ENCODE results near the gene RXFP2.

DNA sequence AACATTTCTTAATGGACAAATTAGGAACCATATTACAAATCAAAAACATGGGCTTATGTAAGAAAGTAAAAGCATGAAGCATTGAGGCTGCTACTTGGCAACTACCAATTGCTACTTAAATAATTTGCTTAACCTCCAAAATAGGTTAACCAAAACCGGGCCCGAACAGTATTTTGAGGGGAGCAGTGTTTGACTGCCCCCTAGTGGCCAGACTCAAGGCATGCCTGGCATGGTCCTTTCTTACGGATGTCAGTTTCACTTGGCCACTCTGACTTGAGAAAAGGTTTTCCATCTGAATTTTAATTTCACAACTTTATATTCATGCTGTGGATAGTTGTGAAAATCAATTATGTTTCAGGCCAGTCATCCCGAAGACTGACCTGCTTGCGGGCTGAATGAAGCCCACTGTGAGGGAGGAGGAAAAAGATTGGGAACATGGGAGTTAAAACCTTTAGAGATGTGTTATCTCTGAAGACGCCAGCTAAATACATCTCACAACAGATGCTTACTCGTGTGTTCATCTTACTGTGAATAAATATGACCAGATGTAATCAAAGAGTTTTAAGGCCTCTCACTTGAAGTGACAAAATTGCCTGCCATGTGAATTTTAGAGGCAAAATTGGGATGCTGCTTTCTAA is 2.9 kb downstream of the RXFP2 start:
- TF ChIP-seq, protein P1, sequence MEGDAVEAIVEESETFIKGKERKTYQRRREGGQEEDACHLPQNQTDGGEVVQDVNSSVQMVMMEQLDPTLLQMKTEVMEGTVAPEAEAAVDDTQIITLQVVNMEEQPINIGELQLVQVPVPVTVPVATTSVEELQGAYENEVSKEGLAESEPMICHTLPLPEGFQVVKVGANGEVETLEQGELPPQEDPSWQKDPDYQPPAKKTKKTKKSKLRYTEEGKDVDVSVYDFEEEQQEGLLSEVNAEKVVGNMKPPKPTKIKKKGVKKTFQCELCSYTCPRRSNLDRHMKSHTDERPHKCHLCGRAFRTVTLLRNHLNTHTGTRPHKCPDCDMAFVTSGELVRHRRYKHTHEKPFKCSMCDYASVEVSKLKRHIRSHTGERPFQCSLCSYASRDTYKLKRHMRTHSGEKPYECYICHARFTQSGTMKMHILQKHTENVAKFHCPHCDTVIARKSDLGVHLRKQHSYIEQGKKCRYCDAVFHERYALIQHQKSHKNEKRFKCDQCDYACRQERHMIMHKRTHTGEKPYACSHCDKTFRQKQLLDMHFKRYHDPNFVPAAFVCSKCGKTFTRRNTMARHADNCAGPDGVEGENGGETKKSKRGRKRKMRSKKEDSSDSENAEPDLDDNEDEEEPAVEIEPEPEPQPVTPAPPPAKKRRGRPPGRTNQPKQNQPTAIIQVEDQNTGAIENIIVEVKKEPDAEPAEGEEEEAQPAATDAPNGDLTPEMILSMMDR (IDR thresholded peaks at IDR 0.05): peak in 3 of 4 experiments; percentile 64 to 95 (median 76)
- no peak for TF ChIP-seq EP300 (IDR thresholded peaks at IDR 0.05)
- no peak for TF ChIP-seq POLR2A (IDR thresholded peaks at IDR 0.05)
